RWPE2 (cell line): ENCODE data around the gene HTT-AS.
A peak's percentile ranks its signal among the peaks of the same experiment; 100 is the strongest.

ENCODE experiments used
- ATAC-seq: fragments of 200-7000 bp; cut with Tn5 transposase; 3 replicates; pipeline ENCODE4 v1.9.1; 2021; ENCODE audit warnings: low read depth
- DNase-seq: peaks from one replicate; pipeline ENCODE4 v3.0.0-alpha.2; 2020; ENCODE audit warnings: low spot score
- H3K27ac ChIP-seq: fragments of 450-650 bp; 2 replicates; pipeline ENCODE4 v1.5.1; 2017; ENCODE audit warnings: mild to moderate bottlenecking; ENCODE audit not compliant: poor library complexity, severe bottlenecking
- H3K27me3 ChIP-seq: fragments of 250-450 bp; sonication (Bioruptor Pico); 2 replicates; pipeline ENCODE4 v1.5.1; 2021; ENCODE audit warnings: mild to moderate bottlenecking, moderate library complexity; ENCODE audit not compliant: insufficient read depth, poor library complexity, severe bottlenecking
- H3K36me3 ChIP-seq: fragments of 250-450 bp; sonication (Bioruptor Pico); 2 replicates; pipeline ENCODE4 v1.5.1; 2020; ENCODE audit warnings: low read depth, mild to moderate bottlenecking, moderate library complexity
- H3K4me1 ChIP-seq: fragments of 250-450 bp; sonication (Bioruptor Pico); 2 replicates; pipeline ENCODE4 v1.5.1; 2021; ENCODE audit warnings: mild to moderate bottlenecking, moderate library complexity; ENCODE audit not compliant: insufficient read depth, poor library complexity, severe bottlenecking
- H3K4me3 ChIP-seq: fragments of 250-450 bp; sonication (Bioruptor Pico); 2 replicates; pipeline ENCODE4 v1.5.1; 2021; ENCODE audit warnings: mild to moderate bottlenecking, moderate library complexity; ENCODE audit not compliant: severe bottlenecking
- H3K9me3 ChIP-seq: fragments of 250-450 bp; sonication (Bioruptor Pico); 2 replicates; pipeline ENCODE4 v1.5.1; 2021; ENCODE audit warnings: mild to moderate bottlenecking, moderate library complexity; ENCODE audit not compliant: severe bottlenecking
- CTCF ChIP-seq: fragments of 450-650 bp; IDR thresholded peaks from one replicate; pipeline ENCODE4 v1.5.1; 2017; ENCODE audit warnings: mild to moderate bottlenecking, moderate library complexity; ENCODE audit not compliant: poor library complexity, severe bottlenecking

HTT-AS gene

GRCh38 chr4:3082925-3083515 lies 8.7 kb upstream of the HTT-AS start:
- DNase-seq (no peak), ATAC-seq (no peak)
- Histone ChIP-seq H3K9me3 (no peaks in the 10 kb centered on the region), H3K27me3 (no peaks in the 10 kb centered on the region), H3K4me1 (no peaks in the 10 kb centered on the region), H3K27ac (no peak overlapping the region), H3K36me3 (peaks cover 12% of the 10 kb centered on the region), H3K4me3 (no peak overlapping the region)
- TF ChIP-seq CTCF = no peak

GRCh38 chr4:3079694-3080123 lies 5.4 kb upstream of the HTT-AS start:
- H3K27ac ChIP-seq = no peak overlapping the region
- no peak for DNase-seq
- no peak for ATAC-seq
- TF ChIP-seq CTCF = no peak
- H3K27me3 ChIP-seq = no peaks in the 10 kb centered on the region
- H3K4me1 ChIP-seq = peaks cover 9% of the 10 kb centered on the region
- no peak overlapping the region for H3K4me3 ChIP-seq
- no peaks in the 10 kb centered on the region for H3K36me3 ChIP-seq
- no peaks in the 10 kb centered on the region for H3K9me3 ChIP-seq

- H3K4me3 ChIP-seq = no peak overlapping the region
- H3K9me3 ChIP-seq = no peaks in the 10 kb centered on the region
- H3K27me3 ChIP-seq = no peaks in the 10 kb centered on the region
- DNase-seq (no peak), ATAC-seq (no peak)
- no peak for TF ChIP-seq CTCF
- no peaks in the 10 kb centered on the region for H3K36me3 ChIP-seq
- H3K4me1 ChIP-seq = peaks cover 9% of the 10 kb centered on the region
- no peak overlapping the region for H3K27ac ChIP-seq
Observed at GRCh38 chr4:3077796-3078195, 3.5 kb upstream of the HTT-AS start.

GRCh38 chr4:3075652-3075981 lies 1.3 kb upstream of the HTT-AS start:
- ATAC-seq = no peak
- Histone ChIP-seq H3K9me3 (no peaks in the 10 kb centered on the region), H3K4me1 (peaks cover 9% of the 10 kb centered on the region), H3K4me3 (peak overlapping the region; percentile 89), H3K27ac (peak overlapping the region; percentile 71), H3K27me3 (no peaks in the 10 kb centered on the region), H3K36me3 (no peaks in the 10 kb centered on the region)
- TF ChIP-seq CTCF = no peak
- DNase-seq = no peak

GRCh38 chr4:3074846-3075651 lies 711 bp upstream of the HTT-AS start:
- DNase-seq (peak; percentile 65), ATAC-seq (peak; percentile 37)
- no peaks in the 10 kb centered on the region for H3K36me3 ChIP-seq
- H3K4me3 ChIP-seq = peak overlapping the region; percentile 89
- peak overlapping the region; percentile 71 for H3K27ac ChIP-seq
- no peak for TF ChIP-seq CTCF
- H3K9me3 ChIP-seq = no peaks in the 10 kb centered on the region
- peaks cover 9% of the 10 kb centered on the region for H3K4me1 ChIP-seq
- no peaks in the 10 kb centered on the region for H3K27me3 ChIP-seq
